ENCODE results near the gene NAT8L. TPM values are rescaled to one million over a fixed set of nuclear protein-coding genes. Genes with fewer than 3 reads are reported as not detected.

Gene NAT8L
- total RNA-seq, 1 experiment from 2014 or later, result 1.7 TPM

GRCh38 chr4:2042204-2042946, 16.8 kb upstream of the NAT8L start:
- Histone ChIP-seq H3K36me3 (no peaks in the 10 kb centered on the region), H3K4me1 (no peaks in the 10 kb centered on the region), H3K27me3 (no peaks in the 10 kb centered on the region), H3K27ac (no peak overlapping the region), H3K4me3 (peak overlapping the region; percentile 63), H3K9me3 (replicated peaks) (no peaks in the 10 kb centered on the region; the same call in 1 of the 2 replicates)
- DNase-seq, result peak; percentile 32 to 45

DNA sequence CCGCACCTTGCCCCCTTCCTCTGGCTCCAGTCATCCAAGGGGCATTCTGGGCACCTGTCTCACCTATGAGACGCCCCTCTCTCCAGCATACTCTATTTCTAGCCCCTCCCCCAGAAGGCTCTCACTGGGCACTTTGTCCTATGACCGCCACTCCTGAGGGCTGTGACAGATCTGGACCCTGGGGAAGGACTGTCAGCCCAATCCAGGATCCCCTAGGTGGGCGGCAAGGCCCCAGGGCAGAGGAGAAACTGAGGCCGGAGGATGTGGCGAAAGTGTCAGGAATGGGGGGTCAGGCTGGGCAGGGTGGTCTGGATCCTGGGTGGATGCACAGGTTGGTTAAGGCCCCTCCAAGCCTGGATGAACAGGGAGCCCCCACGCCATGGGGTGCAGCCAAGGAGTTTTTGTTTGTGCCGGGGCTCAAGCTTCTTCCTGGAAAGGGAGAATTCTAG, 16.2 kb upstream of the NAT8L start:
- peak overlapping the region; percentile 63 for H3K4me3 ChIP-seq
- H3K27me3 ChIP-seq, result no peaks in the 10 kb centered on the region

DNA sequence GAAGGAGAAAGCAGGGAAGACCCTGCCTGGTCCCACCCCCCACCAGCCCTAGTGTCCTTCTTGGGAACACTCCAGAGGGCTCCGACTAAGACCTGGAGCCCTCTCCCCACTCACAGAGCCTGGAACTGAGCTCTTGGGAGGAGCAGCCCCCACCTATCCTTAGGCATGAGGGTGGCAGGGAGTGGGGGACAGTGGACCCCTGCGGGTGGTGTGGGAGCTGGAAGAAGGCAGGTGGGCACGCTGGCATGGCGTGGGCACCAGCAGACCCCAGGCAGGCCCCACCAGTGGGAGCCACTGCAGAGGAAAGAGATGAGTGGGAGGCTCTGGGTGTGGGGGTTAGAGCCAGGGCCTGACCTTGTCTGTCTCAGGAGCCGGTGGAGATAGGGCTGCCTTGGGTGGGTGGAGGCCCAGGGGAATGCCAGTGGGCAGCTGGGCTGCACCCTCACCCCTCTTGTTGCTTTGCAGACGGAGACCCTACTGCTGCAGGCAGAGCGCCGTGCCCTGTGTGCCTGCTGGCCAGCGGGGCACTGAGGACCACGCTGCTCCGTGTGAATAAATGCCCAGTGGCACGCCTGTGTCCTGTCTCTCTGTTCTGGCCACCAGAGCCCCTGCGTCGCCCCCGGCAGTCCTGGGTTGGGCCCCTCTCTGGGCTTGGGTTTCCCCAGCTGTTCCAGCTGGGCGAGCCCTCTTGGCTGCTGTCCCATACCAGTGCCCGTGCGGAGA, 15.6 kb upstream of the NAT8L start:
- Histone ChIP-seq H3K27ac (no peak overlapping the region), H3K36me3 (no peaks in the 10 kb centered on the region), H3K27me3 (no peaks in the 10 kb centered on the region), H3K9me3 (replicated peaks) (no peaks in the 10 kb centered on the region; the same call in 1 of the 2 replicates), H3K4me1 (no peaks in the 10 kb centered on the region), H3K4me3 (no peak overlapping the region)
- DNase-seq, result no peak

More for the DNA sequence above, 16.2 kb upstream of the NAT8L start:
- Histone ChIP-seq H3K27ac (no peak overlapping the region), H3K36me3 (no peaks in the 10 kb centered on the region), H3K9me3 (replicated peaks) (no peaks in the 10 kb centered on the region; the same call in 1 of the 2 replicates), H3K4me1 (no peaks in the 10 kb centered on the region)
- DNase-seq, result no peak

DNA sequence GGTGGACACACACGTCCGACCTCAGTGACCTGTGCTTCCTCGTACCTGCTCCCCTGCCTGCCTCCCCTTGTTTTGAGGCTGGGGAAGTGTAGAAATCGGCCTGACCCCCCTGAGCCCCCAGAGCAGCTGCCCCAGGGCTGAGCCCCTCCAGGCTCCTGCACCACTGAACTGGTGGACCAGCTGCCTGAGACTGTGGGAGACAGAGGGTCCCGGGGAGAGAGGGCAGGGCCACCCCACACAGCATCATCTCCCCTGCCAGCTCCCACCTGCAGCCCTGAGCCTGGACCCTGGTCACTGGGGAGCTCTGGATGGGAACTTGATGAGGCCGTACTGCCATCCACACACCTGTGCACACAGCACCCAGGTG, 15.0 kb upstream of the NAT8L start:
- no peak for DNase-seq
- no peaks in the 10 kb centered on the region for H3K27me3 ChIP-seq

DNA sequence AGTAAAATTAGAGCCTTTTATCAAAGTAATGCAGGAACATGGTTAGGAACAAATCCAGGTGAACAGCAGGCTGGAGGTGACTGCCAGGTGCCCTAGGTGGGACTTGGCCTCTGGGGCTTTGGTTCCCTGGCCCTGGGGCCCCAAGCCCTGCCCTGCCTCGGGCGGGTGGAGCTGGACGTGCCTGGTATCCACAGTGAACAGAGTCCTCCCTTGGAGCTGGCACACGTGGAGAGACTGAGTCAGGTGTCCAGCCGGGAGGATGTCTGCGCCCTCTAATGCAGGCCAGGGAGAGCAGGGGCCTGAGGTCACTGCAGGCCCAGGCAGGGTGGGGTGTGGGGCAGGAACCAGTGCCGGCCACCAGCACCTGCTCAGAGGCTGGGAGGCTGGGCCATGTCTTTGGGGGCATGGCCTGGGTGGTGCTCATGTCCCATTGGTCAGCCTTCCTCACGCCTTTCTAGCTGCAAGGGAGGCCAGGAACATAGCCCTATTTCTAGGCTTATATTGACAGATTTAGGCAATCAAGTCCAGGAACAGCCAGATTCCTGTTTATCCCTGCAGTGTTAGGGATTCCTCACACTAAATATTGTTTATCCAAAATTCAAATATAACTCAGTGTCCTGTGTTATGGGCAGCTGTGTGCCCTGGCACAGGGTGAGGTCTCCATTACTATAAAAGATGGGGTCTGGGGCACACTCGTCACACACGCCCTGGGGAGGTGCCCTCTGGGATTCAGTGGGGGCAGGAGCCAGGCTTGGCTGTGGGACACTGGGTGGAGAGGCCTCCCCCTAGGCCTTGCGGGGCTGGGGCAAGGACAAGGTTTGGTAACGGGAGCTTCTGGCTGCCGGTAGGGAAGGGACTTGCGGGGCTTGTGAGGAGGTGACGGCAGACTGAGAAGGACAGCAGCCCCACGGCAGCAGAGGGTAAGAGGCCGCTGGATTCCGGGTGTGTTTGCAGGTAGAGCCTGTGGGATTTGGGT, 14.3 kb upstream of the NAT8L start:
- Histone ChIP-seq H3K27me3 (no peaks in the 10 kb centered on the region; the same call in 1 of the 2 replicates), H3K9me3 (replicated peaks) (no peaks in the 10 kb centered on the region; the same call in 1 of the 2 replicates), H3K4me3 (no peak overlapping the region), H3K36me3 (no peaks in the 10 kb centered on the region), H3K4me1 (no peaks in the 10 kb centered on the region), H3K27ac (no peak overlapping the region)
- no peak for DNase-seq

More for the DNA sequence above, 15.0 kb upstream of the NAT8L start:
- no peaks in the 10 kb centered on the region for H3K4me1 ChIP-seq
- no peaks in the 10 kb centered on the region for H3K36me3 ChIP-seq
- no peak overlapping the region for H3K4me3 ChIP-seq
- H3K9me3 ChIP-seq (replicated peaks), result no peaks in the 10 kb centered on the region; the same call in 1 of the 2 replicates
- no peak overlapping the region for H3K27ac ChIP-seq

- no peak for DNase-seq
- H3K27ac ChIP-seq, result no peak overlapping the region
- no peaks in the 10 kb centered on the region for H3K4me1 ChIP-seq
- no peak overlapping the region for H3K4me3 ChIP-seq
- H3K9me3 ChIP-seq (replicated peaks), result no peaks in the 10 kb centered on the region; the same call in 1 of the 2 replicates
- no peaks in the 10 kb centered on the region for H3K36me3 ChIP-seq
- no peaks in the 10 kb centered on the region; the same call in none of the 2 replicates for H3K27me3 ChIP-seq
Measured at GRCh38 chr4:2045518-2045951, 13.6 kb upstream of the NAT8L start.

- Histone ChIP-seq H3K27ac (no peak overlapping the region), H3K4me3 (no peak overlapping the region), H3K4me1 (no peaks in the 10 kb centered on the region), H3K9me3 (replicated peaks) (no peaks in the 10 kb centered on the region; the same call in 1 of the 2 replicates), H3K36me3 (no peaks in the 10 kb centered on the region), H3K27me3 (peaks cover 3% of the 10 kb centered on the region)
- DNase-seq, result no peak
Measured at GRCh38 chr4:2046031-2046961, 12.8 kb upstream of the NAT8L start.

GRCh38 chr4:2047031-2047660, 12.0 kb upstream of the NAT8L start:
- no peaks in the 10 kb centered on the region for H3K36me3 ChIP-seq
- H3K4me3 ChIP-seq, result no peak overlapping the region
- no peaks in the 10 kb centered on the region; the same call in 1 of the 2 replicates for H3K9me3 ChIP-seq (replicated peaks)
- no peak for DNase-seq
- peaks cover 3% of the 10 kb centered on the region for H3K27me3 ChIP-seq
- H3K27ac ChIP-seq, result no peak overlapping the region
- no peaks in the 10 kb centered on the region for H3K4me1 ChIP-seq

DNA sequence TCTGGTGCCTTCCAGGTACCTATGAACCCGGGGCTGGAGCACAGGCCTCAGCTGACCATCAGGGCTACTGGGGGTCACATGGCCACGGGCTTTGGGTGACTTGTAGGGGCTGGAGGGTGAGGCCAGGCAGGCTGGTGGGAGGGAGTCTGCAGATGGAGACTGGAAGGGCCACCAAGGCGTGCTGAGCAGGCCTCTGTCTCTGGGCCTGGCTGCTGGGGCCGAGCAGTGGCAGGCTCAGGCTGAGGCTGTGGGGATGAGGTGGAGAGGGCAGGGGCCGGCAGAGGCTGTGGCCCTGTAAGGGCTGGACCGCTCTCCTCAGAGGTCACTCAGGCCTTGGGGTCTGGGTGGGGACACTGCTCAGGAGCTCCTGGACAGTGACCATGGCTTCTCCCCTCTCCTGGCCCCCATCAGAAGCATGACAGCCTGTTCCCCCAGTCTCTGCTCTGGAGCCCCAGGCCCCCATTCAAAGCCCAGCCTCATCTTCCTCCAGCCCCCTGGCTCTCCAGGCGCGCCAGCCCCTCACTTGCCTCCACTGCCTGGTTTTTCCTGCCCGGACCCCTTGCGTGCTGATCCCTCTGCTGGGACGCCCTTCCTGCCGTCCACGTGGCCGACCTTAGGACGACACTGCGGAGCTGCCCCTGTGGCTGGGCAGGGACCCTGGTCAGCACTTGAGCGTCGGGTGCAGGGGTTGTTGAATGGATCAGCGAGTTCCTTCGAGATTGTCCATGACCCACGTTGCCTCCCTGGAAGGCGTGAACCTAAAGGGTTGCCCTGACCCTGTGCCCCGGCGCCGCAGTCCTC, 11.1 kb upstream of the NAT8L start:
- H3K27ac ChIP-seq, result no peak overlapping the region
- no peak overlapping the region for H3K4me3 ChIP-seq
- no peak for DNase-seq
- no peaks in the 10 kb centered on the region for H3K4me1 ChIP-seq
- peaks cover 6% of the 10 kb centered on the region for H3K27me3 ChIP-seq
- H3K9me3 ChIP-seq (replicated peaks), result no peaks in the 10 kb centered on the region; the same call in 1 of the 2 replicates
- no peaks in the 10 kb centered on the region for H3K36me3 ChIP-seq

DNA sequence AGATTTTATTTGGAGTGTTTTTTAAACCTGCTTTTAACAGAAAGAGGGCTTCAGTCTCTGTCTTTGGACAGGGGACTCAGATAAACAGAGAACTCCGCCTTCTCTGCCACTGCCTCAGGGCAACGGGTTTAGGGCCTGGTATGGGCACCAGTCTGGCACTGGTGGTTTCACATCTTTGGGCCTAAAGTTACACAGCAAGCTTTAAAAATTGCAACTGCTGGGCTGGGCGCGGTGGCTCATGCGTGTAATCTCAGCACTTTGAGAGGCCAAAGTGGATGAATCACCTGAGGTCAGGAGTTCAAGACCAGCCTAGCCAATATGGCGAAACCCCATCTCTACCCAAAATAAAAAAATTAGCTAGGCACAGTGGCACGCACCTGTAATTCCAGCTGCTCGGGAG, 10.3 kb upstream of the NAT8L start:
- Histone ChIP-seq H3K4me3 (no peak overlapping the region), H3K4me1 (no peaks in the 10 kb centered on the region), H3K9me3 (replicated peaks) (no peaks in the 10 kb centered on the region; the same call in 1 of the 2 replicates), H3K27me3 (peaks cover 8% of the 10 kb centered on the region), H3K27ac (no peak overlapping the region), H3K36me3 (no peaks in the 10 kb centered on the region)
- DNase-seq, result no peak

DNA sequence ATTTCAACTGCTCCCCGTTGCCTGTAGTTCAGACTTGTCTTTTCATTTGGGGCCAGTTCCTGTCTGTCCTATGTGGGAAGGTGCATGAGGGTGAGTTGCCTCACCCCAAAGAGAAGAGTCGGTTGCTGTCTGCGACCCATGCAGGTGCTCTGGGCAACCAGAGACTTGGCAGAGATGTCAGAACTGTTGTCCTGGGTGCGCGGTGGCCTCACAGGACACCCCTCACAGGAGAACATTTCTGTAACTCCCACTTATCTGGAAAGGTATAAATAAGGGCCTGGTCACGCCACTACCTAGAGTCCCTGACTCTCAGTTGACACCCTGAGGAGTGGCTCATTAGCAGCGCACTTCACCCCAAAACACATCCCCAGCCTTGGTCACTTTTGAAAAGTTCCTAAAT, 9.7 kb upstream of the NAT8L start:
- Histone ChIP-seq H3K4me3 (no peak overlapping the region), H3K9me3 (replicated peaks) (no peaks in the 10 kb centered on the region; the same call in 1 of the 2 replicates), H3K27ac (no peak overlapping the region), H3K36me3 (no peaks in the 10 kb centered on the region), H3K4me1 (no peaks in the 10 kb centered on the region), H3K27me3 (peaks cover 8% of the 10 kb centered on the region)
- DNase-seq, result no peak

DNA sequence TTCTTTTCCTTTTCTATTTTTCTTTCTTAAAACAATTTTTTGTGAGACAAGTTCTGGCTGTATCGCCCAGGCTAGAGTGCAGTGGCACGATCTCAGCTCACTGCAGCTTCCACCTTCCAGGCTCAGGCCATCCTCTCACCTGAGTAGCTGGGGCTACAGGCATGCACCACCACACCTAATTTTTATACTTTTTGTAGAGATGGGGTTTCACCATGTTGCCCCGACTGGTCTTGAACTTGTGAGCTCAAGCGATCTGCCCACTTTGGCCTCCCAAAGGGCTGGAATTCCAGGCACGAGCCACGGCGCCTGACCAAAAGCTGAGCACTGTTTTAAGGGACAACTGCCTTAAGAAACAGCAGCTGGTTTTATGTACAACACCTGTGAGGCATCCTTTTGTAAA, 9.3 kb upstream of the NAT8L start:
- no peak for DNase-seq
- H3K4me1 ChIP-seq, result no peaks in the 10 kb centered on the region
- H3K9me3 ChIP-seq (replicated peaks), result no peaks in the 10 kb centered on the region
- H3K4me3 ChIP-seq, result no peak overlapping the region
- H3K27me3 ChIP-seq, result peaks cover 8% of the 10 kb centered on the region
- H3K36me3 ChIP-seq, result no peaks in the 10 kb centered on the region
- no peak overlapping the region for H3K27ac ChIP-seq

Data from SJCRH30 (cell line).